ENCODE measurements around the gene SEC24D. TPM values are rescaled to one million over a fixed set of nuclear protein-coding genes. Genes with fewer than 3 reads are reported as not detected.

SEC24D gene
- total and polyA plus RNA-seq, 2 of the 8 experiments (the other 6 are each of a cell fraction or from before 2014, with no cell fraction given), result 28.9 to 91.6 TPM

- Histone ChIP-seq H3K4ac (replicated peaks; ENCODE audit: insufficient read length, low read depth, low read length) (no peak overlapping the region), H2BK20ac (ENCODE audit: low read length) (no peak overlapping the region), H2BK12ac (ENCODE audit: low read depth, low read length) (no peak overlapping the region), H4K8ac (ENCODE audit: extremely low read depth, insufficient read depth, low read length) (no peak overlapping the region), H4K5ac (ENCODE audit: insufficient read length, low read depth, low read length) (no peak overlapping the region), H3K79me2 (ENCODE audit: control insufficient read depth in 1 of 2, insufficient read depth in 2 of 2, low read length in 2 of 2) (no peaks in the 10 kb centered on the region), H3K23ac (ENCODE audit: insufficient read length) (no peak overlapping the region), H3K27me3 (replicated peaks in 1 of 4; ENCODE audit: control insufficient read depth in 3 of 4, extremely low read depth in 1 of 4, insufficient read depth in 3 of 4, low read length in 3 of 4) (no peaks in the 10 kb centered on the region), H2BK5ac (ENCODE audit: low read depth, low read length) (no peak overlapping the region), H3K27ac (ENCODE audit: low read depth, low read length) (no peak overlapping the region), H3K56ac (replicated peaks; ENCODE audit: insufficient read length, low read depth, low read length) (no peak overlapping the region), H3K4me3 (ENCODE audit: extremely low read depth in 1 of 4, insufficient read depth in 2 of 4, low read depth in 3 of 4, low read length in 4 of 4) (no peak overlapping the region), H2AFZ (ENCODE audit: low read length) (no peak overlapping the region), H3K14ac (ENCODE audit: insufficient read length) (no peak overlapping the region), H2BK120ac (replicated peaks; ENCODE audit: low read depth, low read length) (no peak overlapping the region), H3K4me1 (replicated peaks in 1 of 4; ENCODE audit: control insufficient read depth in 3 of 4, insufficient read depth in 4 of 4, low read length in 3 of 4) (no peaks in the 10 kb centered on the region), H3K79me1 (ENCODE audit: low read depth, low read length) (no peaks in the 10 kb centered on the region; the same call in 1 of the 2 replicates), H3K9ac (replicated peaks in 1 of 4; ENCODE audit: extremely low read depth in 1 of 4, low read depth in 3 of 4, low read length in 3 of 4) (no peak overlapping the region), H4K20me1 (replicated peaks in 1 of 2; ENCODE audit: control insufficient read depth in 1 of 2, insufficient read depth in 2 of 2, low read length in 2 of 2) (no peaks in the 10 kb centered on the region), H3K36me3 (ENCODE audit: control insufficient read depth in 2 of 4, insufficient read depth in 4 of 4, low read length in 3 of 4) (peaks cover 0 to 23% (median 14%) of the 10 kb centered on the region in 4 experiments), H4K91ac (replicated peaks; ENCODE audit: insufficient read length, low read length) (no peak overlapping the region), H2AK5ac (ENCODE audit: low read depth, low read length) (no peak overlapping the region), H3K18ac (ENCODE audit: extremely low read depth, low read length) (no peak overlapping the region), H2BK15ac (ENCODE audit: low read length) (no peak overlapping the region), H3K23me2 (ENCODE audit: low read depth, low read length) (no peaks in the 10 kb centered on the region), H3K9me3 (ENCODE audit: insufficient read depth in 2 of 2, low read depth in 1 of 2, low read length in 1 of 2) (peaks cover 1 to 6% of the 10 kb centered on the region in 2 experiments; a peak in 3 of 4 replicates), H3K4me2 (ENCODE audit: insufficient read depth in 1 of 2, low read depth in 2 of 2, low read length in 2 of 2) (no peak overlapping the region)
- ChIA-PET CTCF (ENCODE audit: partially characterized antibody) (interaction anchor here (1.1 to 1.4 kb wide), 4 partner anchors 11 to 103 kb away, joined by 3 to 5 read pairs (median 4); no protein-coding TSS in a partner anchor), POLR2A (ENCODE audit: partially characterized antibody) (no interaction called here)
- WGBS, 2 experiments (ENCODE audit: extremely low coverage in 1 of 2, insufficient coverage in 1 of 2, insufficient read length in 1 of 2, insufficient replicate concordance in 2 of 2, low coverage in 1 of 2, low lambda C conversion rate in 2 of 2, missing lambda C conversion rate in 1 of 2), result 100% methylated on average over 1 of the region's 1 CpG; no CpG with 5 or more reads in 1 of the 2 experiments
- DNase-seq (ENCODE audit: low read depth in 1 of 2, low spot score in 2 of 2) (no peak), FAIRE-seq (no peak)
- TF ChIP-seq BRCA1 (IDR thresholded peaks at IDR 0.05; ENCODE audit: low read depth, low read length) (no peak), CTBP2 (IDR thresholded peaks at IDR 0.05; ENCODE audit: borderline replicate concordance, insufficient read depth, insufficient read length, low read length) (no peak)
Observed at GRCh38 chr4:118787844-118788380, 48.0 kb downstream of the SEC24D start.
